Mesendoderm (in vitro differentiated cells): Measurements from ENCODE around the gene LDAH.
A peak's percentile ranks its signal among the peaks of the same experiment; 100 is the strongest.

Experiments
- DNase-seq: peaks from one replicate; pipeline ENCODE4 v3.0.0; 2013
- H2AK5ac ChIP-seq: 2 replicates; pipeline ENCODE4 v1.6.1; 2013; ENCODE audit warnings: low read length, inconsistent platforms
- H2BK120ac ChIP-seq: 2 replicates; pipeline ENCODE4 v1.6.1; 2013; ENCODE audit warnings: low read depth, mild to moderate bottlenecking, low read length, moderate library complexity, mixed read lengths
- H2BK15ac ChIP-seq: replicated peaks from 2 replicates; pipeline ENCODE4 v1.6.1; 2013; ENCODE audit warnings: low read depth, mild to moderate bottlenecking, moderate library complexity
- H2BK5ac ChIP-seq: 2 replicates; pipeline ENCODE4 v1.6.1; 2013; ENCODE audit warnings: low read length, inconsistent platforms
- H3K18ac ChIP-seq: 2 replicates; pipeline ENCODE4 v1.6.1; 2013; ENCODE audit warnings: mild to moderate bottlenecking, low read length, mixed read lengths
- H3K23ac ChIP-seq: one replicate; pipeline ENCODE4 v1.6.1; 2013; ENCODE audit warnings: low read length
- H3K27ac ChIP-seq: 2 replicates; pipeline ENCODE4 v1.5.1; 2013; ENCODE audit warnings: low read depth, mild to moderate bottlenecking, inconsistent platforms, low read length, moderate library complexity
- H3K27me3 ChIP-seq: 2 replicates; pipeline ENCODE4 v1.6.1; 2013; ENCODE audit warnings: low read length, control low read depth, mild to moderate bottlenecking, inconsistent platforms; ENCODE audit not compliant: insufficient read depth, poor library complexity
- H3K36me3 ChIP-seq: 2 replicates; pipeline ENCODE4 v1.6.1; 2013; ENCODE audit warnings: low read length, inconsistent platforms; ENCODE audit not compliant: control insufficient read depth, insufficient read depth
- H3K4ac ChIP-seq: one replicate; pipeline ENCODE4 v1.6.1; 2013; ENCODE audit warnings: low read depth, mild to moderate bottlenecking, low read length, moderate library complexity
- H3K4me1 ChIP-seq: 2 replicates; pipeline ENCODE4 v1.6.1; 2013; ENCODE audit warnings: low read depth, low read length, inconsistent platforms; ENCODE audit not compliant: control insufficient read depth
- H3K4me2 ChIP-seq: 2 replicates; pipeline ENCODE4 v1.6.1; 2013; ENCODE audit warnings: low read length
- H3K4me3 ChIP-seq: 2 replicates; pipeline ENCODE4 v1.5.1; 2013; ENCODE audit warnings: mild to moderate bottlenecking, low read length
- H3K56ac ChIP-seq: one replicate; pipeline ENCODE4 v1.6.1; 2013; ENCODE audit warnings: low read length
- H3K79me1 ChIP-seq: 2 replicates; pipeline ENCODE4 v1.6.1; 2013; ENCODE audit warnings: low read length, inconsistent platforms
- H3K79me2 ChIP-seq: 2 replicates; pipeline ENCODE4 v1.6.1; 2013; ENCODE audit warnings: mild to moderate bottlenecking, low read length; ENCODE audit not compliant: control insufficient read depth, insufficient read depth
- H3K9ac ChIP-seq: 2 replicates; pipeline ENCODE4 v1.6.1; 2013; ENCODE audit warnings: low read length, inconsistent platforms
- H4K5ac ChIP-seq: one replicate; pipeline ENCODE4 v1.6.1; 2013; ENCODE audit warnings: low read length
- H4K8ac ChIP-seq: one replicate; pipeline ENCODE4 v1.6.1; 2013; ENCODE audit warnings: low read depth, mild to moderate bottlenecking, control low read depth, low read length, moderate library complexity
- WGBS: extraction: QIAGEN DNeasy Blood & Tissue Kit; methylation state at CpG from one replicate; pipeline ENCODE4 v1.1.7; 2013; ENCODE audit warnings: low lambda C conversion rate, missing lambda C conversion rate; ENCODE audit not compliant: insufficient coverage; ENCODE audit errors: extremely low coverage; 5-methylcytosine and 5-hydroxymethylcytosine counted together

LDAH gene

DNA sequence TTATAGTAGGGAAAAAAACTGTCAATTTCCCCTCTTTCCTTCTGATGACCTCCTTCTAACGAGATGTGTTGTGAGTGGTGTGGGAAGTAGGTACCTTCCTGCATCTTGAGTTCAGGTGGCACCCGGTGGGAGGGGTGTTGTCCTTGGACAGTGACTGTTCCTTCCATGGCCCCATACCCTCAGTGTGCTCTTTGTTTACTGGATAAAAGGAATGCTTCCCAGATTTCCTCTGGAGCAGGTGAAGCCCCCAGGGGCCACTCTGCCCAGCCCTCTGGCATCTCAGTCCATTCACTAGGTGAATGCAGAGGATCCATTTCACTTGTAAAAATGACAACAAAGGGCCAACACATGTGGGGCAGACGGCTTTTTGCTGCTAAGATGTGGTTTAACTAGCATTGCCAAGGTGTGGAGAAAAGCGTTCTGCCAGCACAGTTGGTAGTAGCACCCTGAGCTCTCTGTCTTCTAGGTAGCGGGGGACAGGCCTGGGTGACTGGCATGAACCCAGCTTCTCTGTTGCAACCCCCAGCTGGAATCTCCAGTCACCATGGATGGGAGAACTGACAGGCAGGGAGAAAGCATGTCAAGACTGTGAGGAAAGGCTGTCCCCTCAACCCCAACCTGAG, 149.1 kb downstream of the LDAH start:
- H2AK5ac ChIP-seq: no peak overlapping the region
- H3K4ac ChIP-seq: no peak overlapping the region
- peaks cover 7% of the 10 kb centered on the region for H3K4me1 ChIP-seq
- H3K4me3 ChIP-seq: no peak overlapping the region
- DNase-seq: no peak
- no peak overlapping the region for H3K18ac ChIP-seq
- no peak overlapping the region for H2BK15ac ChIP-seq
- no peak overlapping the region for H3K9ac ChIP-seq
- H3K79me2 ChIP-seq: no peaks in the 10 kb centered on the region
- no peaks in the 10 kb centered on the region for H3K36me3 ChIP-seq
- H4K5ac ChIP-seq: no peak overlapping the region
- H3K56ac ChIP-seq: no peak overlapping the region
- H3K23ac ChIP-seq: no peak overlapping the region
- H2BK120ac ChIP-seq: no peak overlapping the region
- H4K8ac ChIP-seq: no peak overlapping the region
- H3K4me2 ChIP-seq: no peak overlapping the region
- no peak overlapping the region for H2BK5ac ChIP-seq
- no peaks in the 10 kb centered on the region for H3K79me1 ChIP-seq
- peaks cover 34% of the 10 kb centered on the region for H3K27me3 ChIP-seq
- WGBS: no CpG with 5 or more reads among the region's 5 CpGs
- no peak overlapping the region for H3K27ac ChIP-seq

DNA sequence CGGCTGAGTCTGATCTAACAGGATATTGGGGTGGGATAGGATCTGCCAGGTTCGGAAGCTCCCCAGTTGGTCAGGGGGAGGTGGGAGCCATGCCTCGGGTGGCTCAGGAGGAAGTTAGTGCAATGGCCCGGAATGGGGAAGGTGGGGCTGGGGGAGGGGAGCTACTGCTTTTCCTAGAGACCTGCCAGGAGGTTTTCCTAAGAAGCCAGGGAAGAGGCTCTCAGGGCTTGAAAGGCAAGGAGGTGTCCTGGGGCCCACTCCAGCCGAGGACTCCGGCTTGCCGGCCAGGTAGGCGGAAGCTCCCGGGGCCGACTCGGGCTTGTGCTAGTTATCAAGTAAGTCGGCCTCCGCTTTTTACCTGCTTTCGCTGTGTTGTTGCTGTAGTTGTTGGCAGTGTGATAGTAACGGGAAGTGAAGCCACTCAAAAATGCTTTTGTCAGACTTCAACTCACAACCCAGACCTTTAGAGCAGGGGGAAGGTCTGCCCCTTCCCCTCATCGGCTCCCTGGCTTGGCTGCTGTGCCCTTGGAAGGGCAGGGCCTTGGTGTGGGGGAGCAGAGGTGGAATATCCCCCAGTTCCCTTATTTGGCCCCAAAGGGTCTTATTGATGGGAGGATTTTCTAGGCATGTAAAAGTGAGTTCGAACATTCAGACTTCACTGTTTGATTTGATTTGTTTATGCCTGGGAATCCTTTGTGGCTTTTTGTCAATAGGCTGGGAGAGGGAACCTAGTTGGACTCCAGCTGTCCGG, 150.5 kb downstream of the LDAH start:
- Histone ChIP-seq H2BK5ac (no peak overlapping the region), H4K8ac (no peak overlapping the region), H2BK15ac (no peak overlapping the region), H3K4me2 (peak overlapping the region; percentile 24), H3K27ac (no peak overlapping the region), H3K79me1 (no peaks in the 10 kb centered on the region), H3K79me2 (no peaks in the 10 kb centered on the region), H3K18ac (no peak overlapping the region), H2BK120ac (no peak overlapping the region), H3K4me1 (peaks cover 7% of the 10 kb centered on the region), H3K56ac (peak overlapping the region; percentile 66), H3K4ac (no peak overlapping the region), H3K23ac (peak overlapping the region; percentile 32), H2AK5ac (no peak overlapping the region), H3K4me3 (no peak overlapping the region), H3K36me3 (no peaks in the 10 kb centered on the region), H3K27me3 (peaks cover 48% of the 10 kb centered on the region), H4K5ac (no peak overlapping the region), H3K9ac (peak overlapping the region; percentile 31)
- DNase-seq: peak; percentile 75
- WGBS: no CpG with 5 or more reads among the region's 18 CpGs

DNA sequence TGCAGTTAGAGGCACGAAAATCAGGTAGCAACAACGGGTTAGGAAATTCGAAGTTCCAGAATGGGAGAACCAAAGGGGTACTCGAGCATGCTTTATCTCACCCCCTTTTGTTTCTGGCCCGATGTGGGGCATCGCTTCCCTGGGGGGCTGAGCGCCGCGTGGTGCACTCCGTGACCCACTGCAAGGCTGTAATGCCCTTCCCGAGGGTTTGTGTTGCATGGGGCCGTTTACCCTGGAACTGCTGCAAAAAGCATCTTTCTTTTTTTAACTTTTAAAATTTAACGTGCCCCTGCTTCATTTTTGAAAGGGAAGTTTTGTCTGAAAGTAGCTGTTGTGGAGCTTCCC, 151.2 kb downstream of the LDAH start:
- H2BK120ac ChIP-seq: no peak overlapping the region
- no peak overlapping the region for H3K23ac ChIP-seq
- no peak overlapping the region for H4K5ac ChIP-seq
- no peak overlapping the region for H2BK5ac ChIP-seq
- peaks cover 48% of the 10 kb centered on the region for H3K27me3 ChIP-seq
- DNase-seq: no peak
- H2AK5ac ChIP-seq: no peak overlapping the region
- H3K27ac ChIP-seq: no peak overlapping the region
- no peaks in the 10 kb centered on the region for H3K79me1 ChIP-seq
- H3K36me3 ChIP-seq: no peaks in the 10 kb centered on the region
- no peaks in the 10 kb centered on the region for H3K79me2 ChIP-seq
- H3K18ac ChIP-seq: no peak overlapping the region
- H2BK15ac ChIP-seq: no peak overlapping the region
- H4K8ac ChIP-seq: no peak overlapping the region
- H3K4me3 ChIP-seq: no peak overlapping the region
- H3K4ac ChIP-seq: no peak overlapping the region
- no peak overlapping the region for H3K4me2 ChIP-seq
- WGBS: no CpG with 5 or more reads among the region's 13 CpGs
- no peak overlapping the region for H3K9ac ChIP-seq
- H3K56ac ChIP-seq: no peak overlapping the region
- H3K4me1 ChIP-seq: peaks cover 7% of the 10 kb centered on the region

DNA sequence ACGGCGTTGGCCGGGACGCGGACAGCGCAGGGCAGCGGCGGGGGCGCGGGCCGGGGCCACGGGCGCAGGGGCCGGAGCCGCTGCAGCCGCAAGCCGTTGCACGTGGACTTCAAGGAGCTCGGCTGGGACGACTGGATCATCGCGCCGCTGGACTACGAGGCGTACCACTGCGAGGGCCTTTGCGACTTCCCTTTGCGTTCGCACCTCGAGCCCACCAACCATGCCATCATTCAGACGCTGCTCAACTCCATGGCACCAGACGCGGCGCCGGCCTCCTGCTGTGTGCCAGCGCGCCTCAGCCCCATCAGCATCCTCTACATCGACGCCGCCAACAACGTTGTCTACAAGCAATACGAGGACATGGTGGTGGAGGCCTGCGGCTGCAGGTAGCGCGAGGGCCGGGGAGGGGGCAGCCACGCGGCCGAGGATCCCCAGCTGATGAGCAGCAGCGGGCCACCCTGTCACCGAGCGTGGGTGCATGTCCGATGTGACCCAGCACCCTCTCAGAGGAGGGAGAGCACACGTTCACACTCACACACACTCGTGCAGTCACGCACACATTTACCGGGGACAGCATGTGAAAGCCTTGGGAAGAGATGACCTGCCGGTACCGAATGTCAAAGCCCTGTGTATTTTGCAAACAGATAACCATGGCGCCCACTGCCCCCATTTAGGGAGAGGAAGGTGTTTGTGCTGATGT, 151.7 kb downstream of the LDAH start:
- peaks cover 7% of the 10 kb centered on the region for H3K4me1 ChIP-seq
- peaks cover 48% of the 10 kb centered on the region for H3K27me3 ChIP-seq
- H2BK5ac ChIP-seq: no peak overlapping the region
- H3K56ac ChIP-seq: peak overlapping the region; percentile 27
- H3K79me1 ChIP-seq: no peaks in the 10 kb centered on the region
- no peak overlapping the region for H3K23ac ChIP-seq
- no peak overlapping the region for H2AK5ac ChIP-seq
- no peak overlapping the region for H3K4me3 ChIP-seq
- H4K5ac ChIP-seq: no peak overlapping the region
- no peak overlapping the region for H3K9ac ChIP-seq
- no peak overlapping the region for H3K18ac ChIP-seq
- H3K79me2 ChIP-seq: no peaks in the 10 kb centered on the region
- WGBS: no CpG with 5 or more reads among the region's 60 CpGs
- no peak overlapping the region for H2BK15ac ChIP-seq
- no peak overlapping the region for H4K8ac ChIP-seq
- H3K27ac ChIP-seq: no peak overlapping the region
- peak; percentile 42 for DNase-seq
- no peak overlapping the region for H3K4ac ChIP-seq
- H2BK120ac ChIP-seq: no peak overlapping the region
- H3K4me2 ChIP-seq: no peak overlapping the region
- no peaks in the 10 kb centered on the region for H3K36me3 ChIP-seq

DNA sequence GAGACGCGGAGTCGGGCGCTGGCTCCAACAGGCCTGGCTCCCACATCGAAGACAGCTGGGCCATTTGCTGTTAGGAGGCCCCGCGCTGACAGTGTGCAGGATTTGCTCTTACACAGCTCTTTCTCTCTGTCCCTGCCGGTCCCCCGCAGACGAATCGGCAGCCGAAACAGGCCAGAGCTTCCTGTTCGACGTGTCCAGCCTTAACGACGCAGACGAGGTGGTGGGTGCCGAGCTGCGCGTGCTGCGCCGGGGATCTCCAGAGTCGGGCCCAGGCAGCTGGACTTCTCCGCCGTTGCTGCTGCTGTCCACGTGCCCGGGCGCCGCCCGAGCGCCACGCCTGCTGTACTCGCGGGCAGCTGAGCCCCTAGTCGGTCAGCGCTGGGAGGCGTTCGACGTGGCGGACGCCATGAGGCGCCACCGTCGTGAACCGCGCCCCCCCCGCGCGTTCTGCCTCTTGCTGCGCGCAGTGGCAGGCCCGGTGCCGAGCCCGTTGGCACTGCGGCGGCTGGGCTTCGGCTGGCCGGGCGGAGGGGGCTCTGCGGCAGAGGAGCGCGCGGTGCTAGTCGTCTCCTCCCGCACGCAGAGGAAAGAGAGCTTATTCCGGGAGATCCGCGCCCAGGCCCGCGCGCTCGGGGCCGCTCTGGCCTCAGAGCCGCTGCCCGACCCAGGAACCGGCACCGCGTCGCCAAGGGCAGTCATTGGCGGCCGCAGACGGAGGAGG, 152.4 kb downstream of the LDAH start:
- Histone ChIP-seq H4K5ac (no peak overlapping the region), H2AK5ac (no peak overlapping the region), H2BK15ac (no peak overlapping the region), H3K79me1 (no peaks in the 10 kb centered on the region), H2BK5ac (no peak overlapping the region), H3K23ac (peak overlapping the region; percentile 92), H3K79me2 (no peaks in the 10 kb centered on the region), H2BK120ac (no peak overlapping the region), H3K18ac (no peak overlapping the region), H3K56ac (peak overlapping the region; percentile 46), H3K4me2 (no peak overlapping the region), H3K4ac (no peak overlapping the region), H3K27me3 (peaks cover 55% of the 10 kb centered on the region), H3K4me3 (no peak overlapping the region), H3K36me3 (no peaks in the 10 kb centered on the region), H3K4me1 (peaks cover 7% of the 10 kb centered on the region), H3K9ac (no peak overlapping the region), H3K27ac (no peak overlapping the region), H4K8ac (no peak overlapping the region)
- no CpG with 5 or more reads among the region's 83 CpGs for WGBS
- peak; percentile 56 for DNase-seq
